Peyer's patch (tissue), 4 donors: ENCODE data around the gene BCS1L. TPM values are rescaled to one million over a fixed set of nuclear protein-coding genes. Genes with fewer than 3 reads are reported as not detected.

ENCODE experiments used
- DNase-seq, 3 donors: peaks; one replicate each; pipeline ENCODE4 v3.0.0-alpha.2; 2017 to 2019
- H3K27ac ChIP-seq, 4 donors: fragments of 200-600 bp; sonication (generic); one replicate each; pipeline ENCODE4 v1.5.1; 2016 to 2019
- H3K27me3 ChIP-seq, 2 donors: fragments of 200-600 bp; sonication (generic); one replicate each; pipeline ENCODE4 v1.5.1; 2019
- H3K36me3 ChIP-seq, 3 donors: fragments of 200-600 bp; sonication (generic); one replicate each; pipeline ENCODE4 v1.5.1; 2016 to 2019
- H3K4me1 ChIP-seq, 4 donors: fragments of 200-600 bp; sonication (generic); one replicate each; pipeline ENCODE4 v1.5.1; 2016 to 2019
- H3K4me3 ChIP-seq, 4 donors: fragments of 200-600 bp; sonication (generic); 1 replicate in 3 of 4; 2 replicates in 1 of 4; pipeline ENCODE4 v1.5.1; 2016 to 2019; ENCODE audit warnings: mild to moderate bottlenecking in 1 of 4
- H3K9me3 ChIP-seq, 4 donors: fragments of 200-600 bp; sonication (generic); one replicate each; pipeline ENCODE4 v1.5.1; 2016 to 2019; ENCODE audit warnings: mild to moderate bottlenecking in 1 of 4
- CTCF ChIP-seq, 6 experiments: fragments of 450-650 bp in 4 of 6; fragments of 200-600 bp in 2 of 6; sonication (generic) in 1 of 6; IDR thresholded peaks; one replicate each; pipeline ENCODE4 v1.5.1; 2017 to 2019; ENCODE audit warnings: antibody characterized with exemption in 6 of 6, mild to moderate bottlenecking in 3 of 6, moderate library complexity in 1 of 6
- POLR2A ChIP-seq, 2 donors: fragments of 450-650 bp; IDR thresholded peaks; one replicate each; pipeline ENCODE4 v1.5.1; 2017; ENCODE audit warnings: antibody characterized with exemption in 2 of 2, mild to moderate bottlenecking in 2 of 2, moderate library complexity in 2 of 2
- total RNA-seq, 4 donors: library from RNA; depleted of rRNA; stranded (reverse); fragments of >200 nt; gene quantifications; one replicate each; pipeline ENCODE4 v1.1.0, GENCODE V29; 2016

BCS1L gene
- total RNA-seq, 4 donors from 2014 or later: 22.2 to 155 (median 39.9) TPM

- DNase-seq: no peak
- H3K36me3 ChIP-seq: peaks cover 0 to 58% (median 0%) of the 10 kb centered on the region in 3 donors
- TF ChIP-seq CTCF (IDR thresholded peaks at IDR 0.05) (no peak), POLR2A (IDR thresholded peaks at IDR 0.05) (no peak)
- peaks cover 0 to 11% (median 2%) of the 10 kb centered on the region in 4 donors for H3K4me1 ChIP-seq
- H3K9me3 ChIP-seq: no peaks in the 10 kb centered on the region
- H3K27ac ChIP-seq: no peak overlapping the region
- H3K27me3 ChIP-seq: no peaks in the 10 kb centered on the region
- no peak overlapping the region for H3K4me3 ChIP-seq
Measured at GRCh38 chr2:218662377-218662776, 2.9 kb downstream of the BCS1L start.

- no peak overlapping the region for H3K4me3 ChIP-seq
- H3K27me3 ChIP-seq: no peaks in the 10 kb centered on the region
- peaks cover 0 to 11% (median 2%) of the 10 kb centered on the region in 4 donors for H3K4me1 ChIP-seq
- H3K36me3 ChIP-seq: peaks cover 0 to 62% (median 0%) of the 10 kb centered on the region in 3 donors
- DNase-seq: no peak
- no peak for TF ChIP-seq CTCF (IDR thresholded peaks at IDR 0.05)
- no peak for TF ChIP-seq POLR2A (IDR thresholded peaks at IDR 0.05)
- no peaks in the 10 kb centered on the region for H3K9me3 ChIP-seq
- no peak overlapping the region for H3K27ac ChIP-seq
Measured at GRCh38 chr2:218662827-218663226, 3.3 kb downstream of the BCS1L start.

- Histone ChIP-seq H3K27ac (no peak overlapping the region), H3K4me1 (peaks cover 0 to 5% (median 2%) of the 10 kb centered on the region in 4 donors), H3K9me3 (no peaks in the 10 kb centered on the region), H3K4me3 (no peak overlapping the region), H3K36me3 (peaks cover 0 to 72% (median 0%) of the 10 kb centered on the region in 3 donors), H3K27me3 (no peaks in the 10 kb centered on the region)
- DNase-seq: no peak
- TF ChIP-seq POLR2A (IDR thresholded peaks at IDR 0.05) (no peak), CTCF (IDR thresholded peaks at IDR 0.05) (no peak)
Measured at GRCh38 chr2:218663901-218664300, 4.4 kb downstream of the BCS1L start.

- no peak for TF ChIP-seq POLR2A (IDR thresholded peaks at IDR 0.05)
- no peak for TF ChIP-seq CTCF (IDR thresholded peaks at IDR 0.05)
- no peak overlapping the region for H3K27ac ChIP-seq
- H3K27me3 ChIP-seq: no peaks in the 10 kb centered on the region
- DNase-seq: no peak
- peaks cover 0 to 72% (median 0%) of the 10 kb centered on the region in 3 donors for H3K36me3 ChIP-seq
- peaks cover 0 to 5% (median 2%) of the 10 kb centered on the region in 4 donors for H3K4me1 ChIP-seq
- no peak overlapping the region for H3K4me3 ChIP-seq
- H3K9me3 ChIP-seq: no peaks in the 10 kb centered on the region
Measured at GRCh38 chr2:218664653-218665052, 5.2 kb downstream of the BCS1L start.

GRCh38 chr2:218671097-218671653 is 11.7 kb downstream of the BCS1L start:
- H3K27ac ChIP-seq: peak overlapping the region; percentile 50 to 83 (median 72)
- H3K27me3 ChIP-seq: no peaks in the 10 kb centered on the region
- peaks cover 0 to 27% (median 0%) of the 10 kb centered on the region in 3 donors for H3K36me3 ChIP-seq
- peaks cover 0 to 17% (median 3%) of the 10 kb centered on the region in 4 donors for H3K4me1 ChIP-seq
- H3K4me3 ChIP-seq: peak overlapping the region; percentile 50 to 95 (median 72)
- no peaks in the 10 kb centered on the region for H3K9me3 ChIP-seq
- no peak for DNase-seq
- TF ChIP-seq POLR2A (IDR thresholded peaks at IDR 0.05) (no peak), CTCF (IDR thresholded peaks at IDR 0.05) (no peak)
